Activated T-cell treated with anti-CD3 and anti-CD28 coated beads for 48 hours (primary cell): ENCODE results near the gene ACR.
"Not testable (repeated sequence)": the region's sequence is repeated elsewhere in the genome, so short reads cannot be mapped to it uniquely, and the experiment has no call there.

ENCODE experiments used
- DNase-seq: peaks from one replicate; pipeline ENCODE4 v3.0.0-alpha.2; 2020; ENCODE audit warnings: low read depth

The ACR gene

DNA sequence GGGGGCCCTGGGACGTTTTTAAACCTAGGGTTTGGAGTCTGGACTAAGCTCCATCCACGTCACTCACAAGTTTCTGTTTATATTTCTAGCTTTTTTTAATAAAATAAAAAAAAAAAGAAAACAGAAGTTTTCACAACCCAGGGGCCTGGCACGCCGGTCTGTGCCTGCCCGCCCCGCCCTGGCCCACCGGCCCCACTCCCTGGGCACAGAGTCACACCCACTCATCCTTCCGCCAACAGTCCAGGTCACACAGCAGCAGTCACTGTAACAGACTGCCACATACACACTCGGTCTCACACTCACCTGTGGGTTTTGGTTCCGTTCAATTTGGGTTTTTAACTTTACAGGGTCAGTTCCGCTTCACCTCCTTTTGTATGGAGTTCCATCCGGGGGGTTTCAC lies 5.3 kb upstream of the ACR start:
- no peak for DNase-seq

DNA sequence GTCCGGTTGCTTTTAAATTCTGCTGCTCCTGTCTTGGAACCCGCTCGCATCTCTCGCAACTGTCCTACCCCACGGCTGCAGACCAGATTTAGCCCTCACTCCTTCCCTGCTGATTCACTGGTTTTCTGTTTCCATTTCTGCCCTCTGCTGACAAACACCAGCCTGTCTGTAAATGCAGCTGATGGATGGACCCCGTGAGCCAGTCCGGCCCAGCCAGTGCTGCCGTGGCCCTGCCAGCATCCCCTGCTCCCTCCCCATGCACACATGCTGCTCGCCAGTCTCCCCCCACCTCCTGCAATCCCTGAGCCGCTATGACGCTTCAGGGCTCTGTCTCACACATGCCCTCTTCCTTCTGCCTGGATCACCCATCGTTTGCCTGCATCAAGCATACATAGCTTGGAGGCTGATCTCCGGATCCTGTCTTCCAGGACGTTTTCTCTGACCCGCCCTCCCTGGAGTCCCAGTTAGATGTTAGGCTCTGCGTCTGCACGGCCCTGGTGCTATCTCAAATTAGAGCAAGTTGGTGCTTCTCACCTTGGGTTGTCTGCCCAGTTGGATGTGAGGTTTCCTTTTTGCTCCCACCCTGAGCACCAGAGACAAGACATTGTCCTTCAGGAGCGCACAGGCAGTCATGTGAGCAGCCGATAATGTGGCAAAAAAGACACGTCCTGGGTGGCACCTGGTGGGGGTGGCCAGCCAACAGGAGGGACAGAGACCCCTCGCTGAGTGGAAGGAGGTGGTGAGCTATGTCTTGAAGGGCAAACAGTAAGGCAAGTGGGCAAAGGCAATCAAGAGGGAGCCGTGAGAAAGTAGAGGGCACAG lies 4.3 kb upstream of the ACR start:
- DNase-seq, result no peak

DNA sequence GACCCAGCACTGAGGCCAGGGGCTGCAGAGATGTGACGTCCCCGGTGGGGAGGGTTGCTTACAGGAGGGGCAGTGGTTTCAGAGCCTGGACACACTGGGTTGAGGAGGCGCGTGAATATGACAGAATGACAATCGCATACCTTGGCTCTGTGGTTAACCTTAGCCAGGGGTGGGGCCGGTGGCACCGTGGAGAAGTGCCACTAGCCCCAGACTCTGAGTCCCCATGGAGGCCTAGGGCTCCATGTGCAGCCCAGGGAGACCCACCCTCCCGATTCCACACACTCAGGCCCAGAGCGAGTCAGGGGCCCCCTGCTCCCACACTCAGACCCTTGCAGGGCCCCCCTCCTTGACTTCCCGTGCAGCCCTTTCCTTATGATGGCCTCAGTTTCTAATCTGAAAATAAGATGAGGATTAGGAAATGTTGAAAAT lies 3.6 kb upstream of the ACR start:
- DNase-seq, result no peak

GRCh38 chr22:50734986-50735738 lies 2.8 kb upstream of the ACR start:
- DNase-seq, result no peak

GRCh38 chr22:50735739-50736030 lies 2.3 kb upstream of the ACR start:
- no peak for DNase-seq

GRCh38 chr22:50738649-50739227 lies 734 bp downstream of the ACR start:
- no peak for DNase-seq

DNA sequence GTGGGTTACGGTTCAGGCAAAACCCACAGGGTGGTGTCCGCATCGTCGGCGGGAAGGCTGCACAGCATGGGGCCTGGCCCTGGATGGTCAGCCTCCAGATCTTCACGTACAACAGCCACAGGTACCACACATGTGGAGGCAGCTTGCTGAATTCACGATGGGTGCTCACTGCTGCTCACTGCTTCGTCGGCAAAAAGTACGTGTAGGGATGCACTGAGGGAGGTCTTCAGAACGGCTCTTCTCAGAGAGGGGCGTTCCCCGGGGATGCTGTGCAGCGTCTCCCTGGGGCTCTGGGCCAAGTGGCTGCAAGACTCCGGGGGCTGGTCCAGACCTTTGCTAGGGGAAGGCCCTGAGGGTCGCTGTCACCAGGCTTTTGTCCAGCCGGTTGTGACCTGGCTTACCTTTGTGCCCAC lies 1.3 kb downstream of the ACR start:
- no peak for DNase-seq

GRCh38 chr22:50739894-50740293 lies 1.9 kb downstream of the ACR start:
- no peak for DNase-seq

DNA sequence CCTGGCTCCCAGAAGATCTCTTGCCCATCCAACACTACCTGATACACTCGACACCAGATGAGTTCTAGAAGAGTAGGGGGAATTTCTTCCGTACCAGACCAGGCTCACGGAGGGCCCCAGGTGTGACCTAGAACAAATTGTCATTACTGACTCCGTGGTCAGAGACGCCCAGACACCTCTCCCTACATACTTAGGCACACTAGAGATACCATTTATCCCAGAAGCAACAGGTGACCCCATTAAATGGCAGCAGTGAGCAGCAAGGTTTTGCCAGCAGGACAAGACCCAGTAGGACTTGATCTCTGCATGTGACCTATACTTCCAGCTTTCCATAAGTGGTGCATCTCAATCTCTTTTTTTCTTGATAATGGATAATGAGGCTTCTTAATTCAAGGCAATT lies 2.7 kb downstream of the ACR start:
- not testable (repeated sequence) for DNase-seq

DNA sequence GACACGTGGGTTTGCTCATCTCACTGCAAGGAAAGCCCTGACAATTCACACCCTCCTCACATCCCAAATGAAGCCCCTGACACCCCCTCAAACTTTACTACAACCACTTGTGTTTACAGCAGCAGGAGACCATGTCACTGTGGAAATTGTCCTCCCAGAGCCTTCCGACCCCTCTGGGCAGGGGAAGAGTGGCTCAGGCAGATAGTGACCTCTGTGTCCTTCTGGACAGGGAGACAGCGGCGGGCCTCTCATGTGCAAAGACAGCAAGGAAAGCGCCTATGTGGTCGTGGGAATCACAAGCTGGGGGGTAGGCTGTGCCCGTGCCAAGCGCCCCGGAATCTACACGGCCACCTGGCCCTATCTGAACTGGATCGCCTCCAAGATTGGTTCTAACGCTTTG lies 6.4 kb downstream of the ACR start:
- DNase-seq, result not testable (repeated sequence)

GRCh38 chr22:50747521-50747920 lies 9.5 kb downstream of the ACR start:
- not testable (repeated sequence) for DNase-seq

DNA sequence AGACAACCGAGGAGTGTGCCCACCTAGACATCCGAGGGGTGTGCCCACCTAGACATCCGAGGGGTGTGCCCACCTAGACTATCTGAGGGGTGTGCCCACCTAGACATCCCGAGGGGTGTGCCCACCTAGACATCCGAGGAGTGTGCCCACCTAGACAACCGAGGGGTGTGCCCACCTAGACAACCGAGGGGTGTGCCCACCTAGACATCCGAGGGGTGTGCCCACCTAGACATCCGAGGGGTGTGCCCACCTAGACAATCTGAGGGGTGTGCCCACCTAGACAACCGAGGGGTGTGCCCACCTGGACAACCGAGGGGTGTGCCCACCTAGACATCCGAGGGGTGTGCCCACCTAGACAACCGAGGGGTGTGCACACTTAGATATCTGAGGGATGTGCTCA lies 10.6 kb downstream of the ACR start:
- DNase-seq, result not testable (repeated sequence)

DNA sequence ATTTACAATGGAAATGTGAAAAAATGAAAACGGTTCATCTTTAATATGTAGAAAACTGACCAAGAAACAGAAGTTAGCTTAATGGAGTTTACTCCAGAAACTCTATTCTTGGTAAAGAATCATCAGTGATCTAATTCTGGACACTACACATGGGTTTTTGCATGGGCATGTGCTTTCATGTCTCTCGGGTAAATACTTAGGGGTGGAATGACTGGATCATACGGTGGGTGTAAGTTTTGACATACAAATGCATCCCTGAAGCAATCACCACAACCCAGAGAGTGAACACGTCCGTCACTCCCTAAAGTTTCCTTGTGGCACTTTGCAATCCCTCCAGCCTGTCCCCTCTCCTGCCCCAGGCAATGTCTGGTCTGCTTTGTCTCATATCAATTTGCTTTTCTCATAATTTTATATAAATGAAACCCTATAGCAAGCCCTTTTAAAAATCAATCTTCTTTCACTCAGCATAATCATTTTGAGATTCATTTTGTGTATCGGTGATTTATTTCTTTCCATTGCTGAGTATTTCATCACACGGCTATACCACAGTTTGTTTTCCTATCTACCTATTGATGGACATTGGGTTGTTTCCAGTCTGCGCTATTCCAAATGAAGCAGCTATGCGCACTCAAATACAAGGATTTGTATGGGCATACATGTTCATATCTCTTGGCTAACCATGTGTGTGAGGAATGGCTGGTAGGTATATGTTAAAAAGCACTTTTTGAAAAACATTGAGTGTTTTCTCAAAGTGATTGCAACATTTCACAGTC lies 11.5 kb downstream of the ACR start:
- not testable (repeated sequence) for DNase-seq

DNA sequence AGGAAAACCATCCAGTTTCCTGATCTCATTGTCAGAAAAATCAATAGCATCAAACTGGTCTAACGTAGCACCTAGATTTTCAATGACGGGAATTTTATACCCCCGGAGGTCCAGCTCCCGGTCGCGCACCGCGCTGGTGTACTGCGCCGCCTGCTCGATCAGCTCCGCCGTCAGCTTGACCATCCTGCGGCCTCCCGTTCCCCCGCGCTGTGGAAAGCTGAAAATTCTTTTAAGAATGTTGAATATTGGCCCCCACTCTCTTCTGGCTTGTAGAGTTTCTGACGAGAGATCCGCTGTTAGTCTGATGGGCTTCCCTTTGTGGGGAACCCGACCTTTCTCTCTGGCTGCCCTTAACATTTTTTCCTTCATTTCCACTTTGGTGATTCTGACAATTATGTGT lies 17.2 kb downstream of the ACR start:
- DNase-seq, result not testable (repeated sequence)

DNA sequence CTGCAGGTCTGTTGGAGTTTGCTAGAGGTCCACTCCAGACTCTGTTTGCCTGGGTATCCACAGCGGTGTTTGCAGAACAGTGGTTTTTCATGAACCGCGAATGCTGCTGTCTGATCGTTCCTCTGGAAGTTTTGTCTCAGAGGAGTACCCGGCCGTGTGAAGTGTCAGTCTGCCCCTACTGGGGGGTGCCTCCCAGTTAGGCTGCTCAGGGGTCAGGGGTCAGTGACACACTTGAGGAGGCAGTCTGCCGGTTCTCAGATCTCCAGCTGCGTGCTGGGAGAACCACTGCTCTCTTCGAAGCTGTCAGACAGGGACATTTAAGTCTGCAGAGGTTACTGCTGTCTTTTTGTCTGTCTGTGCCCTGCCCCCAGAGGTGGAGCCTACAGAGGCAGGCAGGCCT lies 18.4 kb downstream of the ACR start:
- not testable (repeated sequence) for DNase-seq

- peak; percentile 56 for DNase-seq
Observed at GRCh38 chr22:50756949-50757491, 19.0 kb downstream of the ACR start.

GRCh38 chr22:50759597-50760341 lies 21.8 kb downstream of the ACR start:
- DNase-seq, result not testable (repeated sequence)

DNA sequence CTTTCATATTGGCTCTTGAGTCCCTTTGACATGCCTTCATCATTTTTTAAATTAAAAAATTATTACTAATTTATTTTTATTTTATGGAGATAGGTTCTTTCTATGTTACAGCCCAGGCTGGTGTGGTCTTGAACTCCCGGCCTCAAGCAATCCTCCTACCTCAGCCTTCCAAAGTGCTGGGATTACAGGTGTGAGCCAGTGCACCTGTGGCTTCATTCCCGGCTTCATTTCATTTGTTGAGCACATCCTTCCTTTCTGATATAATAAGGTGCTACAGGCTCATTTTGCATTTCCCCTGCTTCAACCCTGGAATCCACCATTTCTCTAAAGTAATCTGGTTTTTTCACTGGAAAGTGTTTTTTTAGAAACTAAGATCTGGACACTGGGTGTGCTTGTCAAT lies 23.8 kb downstream of the ACR start:
- not testable (repeated sequence) for DNase-seq

DNA sequence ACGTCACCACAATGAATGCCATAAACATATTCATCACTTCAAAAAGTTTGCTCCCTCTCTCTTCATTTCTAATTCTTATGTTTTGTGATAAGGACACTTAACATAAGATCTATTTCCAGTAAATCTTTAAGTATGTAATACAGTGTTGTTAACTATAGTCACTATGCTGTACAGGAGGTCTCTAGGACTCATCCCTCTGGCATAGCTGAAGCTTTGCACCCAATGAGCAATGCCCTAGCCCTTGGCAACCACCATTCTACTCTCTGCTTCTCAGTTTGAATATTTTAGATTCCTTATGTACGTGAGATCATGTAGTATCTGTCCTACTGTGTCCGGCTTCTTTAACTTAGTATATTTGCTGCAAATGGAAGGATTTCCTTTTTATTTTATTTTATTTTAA lies 26.3 kb downstream of the ACR start:
- not testable (repeated sequence) for DNase-seq

DNA sequence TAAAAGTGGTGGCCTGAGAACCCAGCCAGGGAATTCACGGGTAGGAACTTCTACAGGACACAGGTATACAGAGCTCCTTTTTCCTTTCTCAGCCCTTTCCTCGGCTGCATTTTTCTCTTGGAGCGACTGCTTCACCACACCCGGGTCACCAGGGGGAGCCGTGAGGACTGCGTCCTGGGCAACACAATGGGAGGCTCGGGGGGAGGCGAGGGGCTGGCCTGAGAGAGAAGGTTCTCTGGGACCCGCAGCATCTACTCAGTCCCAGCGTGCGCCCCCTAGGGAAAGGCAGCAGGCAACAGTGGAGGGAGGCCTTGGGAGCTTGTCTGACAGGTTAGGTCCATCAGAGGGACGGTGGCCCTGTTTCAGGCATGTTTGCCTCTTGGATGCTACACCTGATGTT lies 37.1 kb downstream of the ACR start:
- DNase-seq, result peak; percentile 8

DNA sequence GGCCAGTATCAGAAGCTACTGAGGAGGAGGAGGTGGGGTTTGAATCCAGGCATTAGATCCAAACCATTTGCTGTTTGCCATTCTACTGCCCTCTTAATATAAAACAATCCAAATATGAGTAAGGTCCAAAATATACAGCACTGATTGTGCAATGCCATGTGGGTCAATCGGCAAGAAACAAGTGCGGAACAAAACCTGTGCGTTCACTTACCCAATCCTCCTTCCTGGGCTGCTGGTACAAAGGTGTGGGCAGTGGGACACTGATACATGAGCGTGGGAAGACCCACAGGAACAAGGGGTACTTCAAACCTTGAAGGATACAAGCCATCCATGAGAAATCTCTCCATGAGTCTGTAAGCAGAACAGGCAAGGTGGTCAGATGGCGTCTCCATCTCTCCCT lies 39.6 kb downstream of the ACR start:
- not testable (repeated sequence) for DNase-seq
